ENCODE results near the gene CFL1.
A peak's percentile ranks its signal among the peaks of the same experiment; 100 is the strongest.

Gene CFL1

GRCh38 chr11:65822776-65823528 is 35.0 kb downstream of the CFL1 start:
- intact Hi-C loops (cut with DNase I; ENCODE audit: low total_unique reads): loop anchor here (5.0 kb wide), 1 partner anchor 196 kb away; no protein-coding TSS in a partner anchor
- DNase-seq: peak in 1 of 2 donors; percentile 5
- Histone ChIP-seq H3K27ac (no peak overlapping the region), H3K9me3 (no peaks in the 10 kb centered on the region), H3K4me1 (no peaks in the 10 kb centered on the region), H3K4me3 (no peak overlapping the region), H3K27me3 (no peaks in the 10 kb centered on the region), H3K36me3 (no peaks in the 10 kb centered on the region)
- TF ChIP-seq CTCF (IDR thresholded peaks at IDR 0.05): no peak

GRCh38 chr11:65821107-65821506 is 36.9 kb downstream of the CFL1 start:
- Histone ChIP-seq H3K36me3 (no peaks in the 10 kb centered on the region), H3K4me3 (no peak overlapping the region), H3K27me3 (no peaks in the 10 kb centered on the region), H3K27ac (no peak overlapping the region), H3K4me1 (peaks cover 0 to 10% (median 0%) of the 10 kb centered on the region in 4 donors), H3K9me3 (no peaks in the 10 kb centered on the region)
- DNase-seq: no peak
- intact Hi-C loops (cut with DNase I; ENCODE audit: low total_unique reads): loop anchor here (5.0 kb wide), 1 partner anchor 194 kb away; no protein-coding TSS in a partner anchor
- TF ChIP-seq CTCF (IDR thresholded peaks at IDR 0.05): no peak

GRCh38 chr11:65817835-65818680 is 39.9 kb downstream of the CFL1 start:
- H3K9me3 ChIP-seq: no peaks in the 10 kb centered on the region
- H3K4me1 ChIP-seq: peaks cover 0 to 10% (median 0%) of the 10 kb centered on the region in 4 donors
- no peaks in the 10 kb centered on the region for H3K27me3 ChIP-seq
- peak; percentile 93 to 95 for DNase-seq
- peak overlapping the region; percentile 55 to 67 for H3K4me3 ChIP-seq
- intact Hi-C loops (cut with DNase I; ENCODE audit: low total_unique reads): loop anchor here (2.0 to 5.0 kb wide), 4 partner anchors 36 to 201 kb away; partner anchors contain the start of genes AP5B1 and PCNX3
- TF ChIP-seq CTCF (IDR thresholded peaks at IDR 0.05): peak; percentile 98 to 100
- H3K27ac ChIP-seq: peak overlapping the region; percentile 40 to 65
- no peaks in the 10 kb centered on the region for H3K36me3 ChIP-seq

GRCh38 chr11:65817312-65817834 is 40.6 kb downstream of the CFL1 start:
- Histone ChIP-seq H3K36me3 (no peaks in the 10 kb centered on the region), H3K4me3 (peak overlapping the region; percentile 55 to 67), H3K27ac (peak overlapping the region; percentile 40 to 65), H3K27me3 (no peaks in the 10 kb centered on the region), H3K9me3 (no peaks in the 10 kb centered on the region), H3K4me1 (peaks cover 0 to 10% (median 0%) of the 10 kb centered on the region in 4 donors)
- no peak for DNase-seq
- TF ChIP-seq CTCF (IDR thresholded peaks at IDR 0.05): no peak
- intact Hi-C loops (cut with DNase I; ENCODE audit: low total_unique reads): loop anchor here (5.0 kb wide), 2 partner anchors 35 to 200 kb away; partner anchors contain the start of genes AP5B1 and PCNX3

GRCh38 chr11:65816696-65817095 is 41.3 kb downstream of the CFL1 start:
- H3K36me3 ChIP-seq: no peaks in the 10 kb centered on the region
- no peak for TF ChIP-seq CTCF (IDR thresholded peaks at IDR 0.05)
- H3K27me3 ChIP-seq: peaks cover 0 to 3% of the 10 kb centered on the region in 2 donors
- no peak overlapping the region for H3K27ac ChIP-seq
- no peak for DNase-seq
- H3K9me3 ChIP-seq: no peaks in the 10 kb centered on the region
- intact Hi-C loops (cut with DNase I; ENCODE audit: low total_unique reads): loop anchor here (5.0 kb wide), 2 partner anchors 34 to 199 kb away; partner anchors contain the start of genes AP5B1 and PCNX3
- H3K4me3 ChIP-seq: no peak overlapping the region
- H3K4me1 ChIP-seq: peaks cover 0 to 10% (median 0%) of the 10 kb centered on the region in 4 donors
